Body of pancreas (tissue), 4 donors: ENCODE data around the gene SLAMF7.

Experiments used
- POLR2A ChIP-seq, 3 donors: fragments of 450-650 bp; IDR thresholded peaks; one replicate each; pipeline ENCODE4 v1.6.1; 2016; ENCODE audit warnings: antibody characterized with exemption in 3 of 3, mild to moderate bottlenecking in 2 of 3
- TF ChIP-seq, protein P1 (sequence below), 7 experiments: fragments of 450-650 bp in 4 of 7; fragments of 200-600 bp in 3 of 7; sonication (generic) in 3 of 7; IDR thresholded peaks; one replicate each; pipeline ENCODE4 v1.5.1; 2016 to 2019; ENCODE audit warnings: antibody characterized with exemption in 7 of 7

DNA sequence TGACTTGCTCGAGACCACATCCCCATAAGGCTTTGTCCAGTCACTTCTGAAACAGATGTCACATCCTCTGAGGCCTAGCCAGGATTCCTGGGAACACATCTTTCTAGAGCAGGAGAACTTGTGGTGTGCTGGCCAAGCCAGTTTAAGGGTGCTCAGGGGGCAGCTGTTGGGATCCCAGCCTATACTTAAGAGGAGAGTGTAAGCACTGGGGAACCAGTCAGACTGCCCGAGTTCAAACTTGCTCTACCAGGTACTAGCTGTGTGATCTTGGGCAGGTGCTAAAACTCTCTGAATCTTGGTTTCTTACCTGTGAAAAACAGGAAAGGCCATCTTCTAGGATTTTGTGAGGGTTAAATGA, 41.3 kb downstream of the SLAMF7 start:
- TF ChIP-seq, protein P1, sequence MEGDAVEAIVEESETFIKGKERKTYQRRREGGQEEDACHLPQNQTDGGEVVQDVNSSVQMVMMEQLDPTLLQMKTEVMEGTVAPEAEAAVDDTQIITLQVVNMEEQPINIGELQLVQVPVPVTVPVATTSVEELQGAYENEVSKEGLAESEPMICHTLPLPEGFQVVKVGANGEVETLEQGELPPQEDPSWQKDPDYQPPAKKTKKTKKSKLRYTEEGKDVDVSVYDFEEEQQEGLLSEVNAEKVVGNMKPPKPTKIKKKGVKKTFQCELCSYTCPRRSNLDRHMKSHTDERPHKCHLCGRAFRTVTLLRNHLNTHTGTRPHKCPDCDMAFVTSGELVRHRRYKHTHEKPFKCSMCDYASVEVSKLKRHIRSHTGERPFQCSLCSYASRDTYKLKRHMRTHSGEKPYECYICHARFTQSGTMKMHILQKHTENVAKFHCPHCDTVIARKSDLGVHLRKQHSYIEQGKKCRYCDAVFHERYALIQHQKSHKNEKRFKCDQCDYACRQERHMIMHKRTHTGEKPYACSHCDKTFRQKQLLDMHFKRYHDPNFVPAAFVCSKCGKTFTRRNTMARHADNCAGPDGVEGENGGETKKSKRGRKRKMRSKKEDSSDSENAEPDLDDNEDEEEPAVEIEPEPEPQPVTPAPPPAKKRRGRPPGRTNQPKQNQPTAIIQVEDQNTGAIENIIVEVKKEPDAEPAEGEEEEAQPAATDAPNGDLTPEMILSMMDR (IDR thresholded peaks at IDR 0.05): no peak
- TF ChIP-seq POLR2A (IDR thresholded peaks at IDR 0.05): no peak
